GM23248 (cell line): ENCODE data around the gene LRP2. TPM values are rescaled to one million over a fixed set of nuclear protein-coding genes. Genes with fewer than 3 reads are reported as not detected.

Experiments
- DNase-seq: peaks from one replicate; pipeline ENCODE4 v3.0.0-alpha.2; 2015
- H2AFZ ChIP-seq: fragments of 200-600 bp; sonication (generic); 2 replicates; pipeline ENCODE4 v1.6.1; 2016; ENCODE audit warnings: antibody characterized with exemption
- H3F3A ChIP-seq: fragments of 200-600 bp; sonication (generic); 2 replicates; pipeline ENCODE4 v1.6.1; 2016; ENCODE audit warnings: mild to moderate bottlenecking, antibody characterized with exemption, mixed run types; ENCODE audit not compliant: insufficient read depth
- H3K27ac ChIP-seq: fragments of 200-600 bp; sonication (generic); 2 replicates; pipeline ENCODE4 v1.5.1; 2016; ENCODE audit warnings: mild to moderate bottlenecking
- H3K27me3 ChIP-seq: fragments of 200-600 bp; sonication (generic); replicated peaks from 2 replicates; pipeline ENCODE4 v1.6.1; 2016; ENCODE audit warnings: mild to moderate bottlenecking; ENCODE audit not compliant: insufficient read depth
- H3K36me3 ChIP-seq: fragments of 200-600 bp; sonication (generic); 2 replicates; pipeline ENCODE4 v1.6.1; 2016; ENCODE audit warnings: low read depth, mild to moderate bottlenecking
- H3K4me1 ChIP-seq: fragments of 200-600 bp; sonication (generic); 2 replicates; pipeline ENCODE4 v1.6.1; 2016; ENCODE audit warnings: mild to moderate bottlenecking; ENCODE audit not compliant: insufficient read depth
- H3K4me2 ChIP-seq: fragments of 200-600 bp; sonication (generic); one replicate; pipeline ENCODE4 v1.6.1; 2016; ENCODE audit warnings: mild to moderate bottlenecking; ENCODE audit not compliant: unreplicated experiment
- H3K4me3 ChIP-seq: fragments of 200-600 bp; sonication (generic); 2 replicates; pipeline ENCODE4 v1.5.1; 2016; ENCODE audit warnings: mild to moderate bottlenecking
- H3K79me2 ChIP-seq: fragments of 200-600 bp; sonication (generic); 2 replicates; pipeline ENCODE4 v1.6.1; 2016; ENCODE audit warnings: mild to moderate bottlenecking; ENCODE audit not compliant: insufficient read depth
- H3K9ac ChIP-seq: fragments of 200-600 bp; sonication (generic); 2 replicates; pipeline ENCODE4 v1.6.1; 2016; ENCODE audit warnings: mild to moderate bottlenecking
- H3K9me2 ChIP-seq: fragments of 200-600 bp; sonication (generic); 2 replicates; pipeline ENCODE4 v1.6.1; 2016; ENCODE audit warnings: mixed run types, mild to moderate bottlenecking, moderate library complexity; ENCODE audit not compliant: insufficient read depth
- H3K9me3 ChIP-seq: fragments of 200-600 bp; sonication (generic); one replicate; pipeline ENCODE4 v1.6.1; 2017; ENCODE audit warnings: low read depth
- H4K20me1 ChIP-seq: fragments of 200-600 bp; sonication (generic); 2 replicates; pipeline ENCODE4 v1.6.0; 2016; ENCODE audit not compliant: insufficient read depth
- EZH2 ChIP-seq: fragments of 200-600 bp; sonication (generic); IDR thresholded peaks from 2 replicates; pipeline ENCODE4 v1.6.1; 2018; ENCODE audit warnings: antibody characterized with exemption, mild to moderate bottlenecking; ENCODE audit not compliant: insufficient read depth, poor library complexity, severe bottlenecking
- EZH2phosphoT487 ChIP-seq: fragments of 200-600 bp; sonication (generic); IDR thresholded peaks from 2 replicates; pipeline ENCODE4 v1.6.1; 2018; ENCODE audit warnings: antibody characterized with exemption, moderate library complexity, mild to moderate bottlenecking, low read depth; ENCODE audit not compliant: insufficient read depth
- WGBS, 2 experiments: methylation state at CpG; one replicate each; pipeline ENCODE4 v1.1.6; 2015 to 2017; ENCODE audit warnings: low lambda C conversion rate in 2 of 2, low coverage in 1 of 2; ENCODE audit errors: missing lambda C conversion rate in 2 of 2; 5-methylcytosine and 5-hydroxymethylcytosine counted together
- in situ Hi-C: fragments of 300-500 bp; cut with MboI; formaldehyde crosslinking; loops from 2 replicates; pipeline ENCODE4 v1.15.0; 2020
- polyA plus RNA-seq: library from polyadenylated mRNA; unstranded; fragments of >200 nt; fragmentation: Nextera tagmentation; extraction: Ambion mirVana; gene quantifications from 2 replicates; pipeline ENCODE4 v1.2.1, GENCODE V29; 2016
- total RNA-seq: library from RNA; depleted of rRNA; stranded (reverse); fragments of >200 nt; shearing (Covaris generic); gene quantifications from 2 replicates; pipeline ENCODE4 v1.2.3, GENCODE V29; 2014

LRP2 gene
- total and polyA plus RNA-seq, 2 experiments from 2014 or later: not detected

- Histone ChIP-seq H3K4me3 (no peak overlapping the region), H3K27me3 (no peaks in the 10 kb centered on the region), H2AFZ (no peak overlapping the region), H4K20me1 (no peaks in the 10 kb centered on the region), H3K4me1 (no peaks in the 10 kb centered on the region), H3K4me2 (no peak overlapping the region), H3K36me3 (no peaks in the 10 kb centered on the region), H3K27ac (no peak overlapping the region), H3K9me3 (no peaks in the 10 kb centered on the region), H3K9ac (no peak overlapping the region), H3K79me2 (no peaks in the 10 kb centered on the region), H3K9me2 (no peaks in the 10 kb centered on the region), H3F3A (no peaks in the 10 kb centered on the region)
- in situ Hi-C loops: no loop called here
- DNase-seq: no peak
- TF ChIP-seq EZH2phosphoT487: no peak
- TF ChIP-seq EZH2: no peak
- WGBS, 2 experiments: 23% methylated on average over 11 of the region's 11 CpGs
Measured at GRCh38 chr2:169232551-169233154, 129.7 kb downstream of the LRP2 start.

GRCh38 chr2:169230204-169230603 lies 132.1 kb downstream of the LRP2 start:
- WGBS, 2 experiments: 4 to 9% methylated on average over 2 of the region's 2 CpGs
- in situ Hi-C loops: no loop called here

GRCh38 chr2:169229590-169229989 lies 132.7 kb downstream of the LRP2 start:
- Histone ChIP-seq H3K27me3 (no peaks in the 10 kb centered on the region), H3K4me2 (no peak overlapping the region), H2AFZ (no peak overlapping the region), H3K9me3 (no peaks in the 10 kb centered on the region), H3F3A (no peaks in the 10 kb centered on the region), H3K9ac (no peak overlapping the region), H3K27ac (no peak overlapping the region), H3K36me3 (no peaks in the 10 kb centered on the region), H3K4me1 (no peaks in the 10 kb centered on the region), H4K20me1 (no peaks in the 10 kb centered on the region), H3K9me2 (no peaks in the 10 kb centered on the region), H3K79me2 (no peaks in the 10 kb centered on the region), H3K4me3 (no peak overlapping the region)
- no peak for TF ChIP-seq EZH2
- no peak for TF ChIP-seq EZH2phosphoT487
- in situ Hi-C loops: no loop called here
- DNase-seq: no peak

More at GRCh38 chr2:169230204-169230603, 132.1 kb downstream of the LRP2 start:
- Histone ChIP-seq H3K36me3 (no peaks in the 10 kb centered on the region), H3K4me3 (no peak overlapping the region), H4K20me1 (no peaks in the 10 kb centered on the region), H3K9ac (no peak overlapping the region), H3K27ac (no peak overlapping the region), H3K4me1 (no peaks in the 10 kb centered on the region), H3F3A (no peaks in the 10 kb centered on the region), H3K27me3 (no peaks in the 10 kb centered on the region), H3K9me2 (no peaks in the 10 kb centered on the region), H3K9me3 (no peaks in the 10 kb centered on the region), H3K4me2 (no peak overlapping the region), H2AFZ (no peak overlapping the region), H3K79me2 (no peaks in the 10 kb centered on the region)
- TF ChIP-seq EZH2 (no peak), EZH2phosphoT487 (no peak)
- DNase-seq: no peak

- no peaks in the 10 kb centered on the region for H3K27me3 ChIP-seq
- no peak overlapping the region for H2AFZ ChIP-seq
- no peaks in the 10 kb centered on the region for H4K20me1 ChIP-seq
- H3K9me3 ChIP-seq: no peaks in the 10 kb centered on the region
- no peak overlapping the region for H3K27ac ChIP-seq
- no peak for TF ChIP-seq EZH2phosphoT487
- TF ChIP-seq EZH2: no peak
- in situ Hi-C loops: no loop called here
- H3K9ac ChIP-seq: no peak overlapping the region
- no peaks in the 10 kb centered on the region for H3K9me2 ChIP-seq
- H3K4me3 ChIP-seq: no peak overlapping the region
- no peaks in the 10 kb centered on the region for H3F3A ChIP-seq
- no peak overlapping the region for H3K4me2 ChIP-seq
- H3K79me2 ChIP-seq: no peaks in the 10 kb centered on the region
- no peaks in the 10 kb centered on the region for H3K4me1 ChIP-seq
- H3K36me3 ChIP-seq: no peaks in the 10 kb centered on the region
- WGBS, 2 experiments: 38 to 39% methylated on average over 2 of the region's 2 CpGs
- no peak for DNase-seq
Measured at GRCh38 chr2:169225906-169226305, 136.4 kb downstream of the LRP2 start.
